Right lung (tissue), 5 donors: Measurements from ENCODE around the gene KRTAP10-1. TPM values are rescaled to one million over a fixed set of nuclear protein-coding genes. Genes with fewer than 3 reads are reported as not detected.

Experiments
- polyA plus RNA-seq, 5 donors: library from polyadenylated mRNA; unstranded; fragments of 120-200 nt; gene quantifications; one replicate each; pipeline versions ENCODE4 v1.2.1 to v1.2.3, GENCODE V29; 2013; ENCODE audit warnings: inconsistent platforms in 1 of 5, low replicate concordance in 1 of 5; ENCODE audit not compliant: insufficient read length in 5 of 5, insufficient read depth in 1 of 5

KRTAP10-1 gene
- polyA plus RNA-seq, 5 donors = not detected

Other genes with a start within 250 kb of the KRTAP10-1 start
- 100 to 1,000 TPM in 1 of 5 donors, 10 to 100 TPM in 4; 65.3 to 121 (median 90.0) TPM for gene PFKL, start 240.1 kb downstream of the KRTAP10-1 start, polyA plus RNA-seq
- 10 to 100 TPM; 14.3 to 39.9 (median 19.8) TPM for gene CFAP410, start 200.8 kb downstream of the KRTAP10-1 start, polyA plus RNA-seq
- 1 to 10 TPM in 4 of 5 donors, under 1 TPM in 1; 0.93 to 2.4 (median 1.6) TPM for gene TRPM2, start 186.6 kb downstream of the KRTAP10-1 start, polyA plus RNA-seq
- gene LRRC3, start 84.7 kb downstream of the KRTAP10-1 start, polyA plus RNA-seq = 1 to 10 TPM; 4.2 to 6.6 (median 5.9) TPM
- gene KRTAP10-2, start 11.3 kb upstream of the KRTAP10-1 start, polyA plus RNA-seq = not detected
- not detected for gene KRTAP10-3, start 18.6 kb upstream of the KRTAP10-1 start, polyA plus RNA-seq
- not detected for gene KRTAP10-4, start 33.5 kb upstream of the KRTAP10-1 start, polyA plus RNA-seq
- gene KRTAP10-5, start 40.4 kb upstream of the KRTAP10-1 start, polyA plus RNA-seq = not detected
- gene KRTAP10-6, start 52.3 kb upstream of the KRTAP10-1 start, polyA plus RNA-seq = not detected
- not detected for gene KRTAP10-7, start 60.4 kb upstream of the KRTAP10-1 start, polyA plus RNA-seq
- gene KRTAP10-8, start 71.9 kb upstream of the KRTAP10-1 start, polyA plus RNA-seq = not detected
- gene KRTAP10-9, start 86.9 kb upstream of the KRTAP10-1 start, polyA plus RNA-seq = not detected
- not detected for gene KRTAP10-10, start 97.2 kb upstream of the KRTAP10-1 start, polyA plus RNA-seq
- not detected for gene KRTAP10-11, start 106.2 kb upstream of the KRTAP10-1 start, polyA plus RNA-seq
- gene KRTAP12-4, start 114.5 kb upstream of the KRTAP10-1 start, polyA plus RNA-seq = not detected
- gene KRTAP12-3, start 117.7 kb upstream of the KRTAP10-1 start, polyA plus RNA-seq = not detected
- gene KRTAP12-2, start 126.7 kb upstream of the KRTAP10-1 start, polyA plus RNA-seq = not detected
- gene KRTAP12-1, start 142.0 kb upstream of the KRTAP10-1 start, polyA plus RNA-seq = not detected
- gene KRTAP10-12, start 157.0 kb upstream of the KRTAP10-1 start, polyA plus RNA-seq = not detected
- 1 to 10 TPM; 2.0 to 4.4 (median 3.0) TPM for gene TSPEAR, start 171.4 kb upstream of the KRTAP10-1 start, polyA plus RNA-seq